Cardiac fibroblast (primary cell): ENCODE data around the gene SMNDC1.

Experiments
- DNase-seq, 2 donors: peaks; one replicate each; pipeline versions ENCODE4 v3.0.0 to v3.0.0-alpha.2; 2010; ENCODE audit warnings: low read depth in 2 of 2
- H3K4me3 ChIP-seq, 2 donors: replicated peaks in 1 of 2; 1 replicate in 1 of 2; 2 replicates in 1 of 2; pipeline ENCODE4 v1.5.1; 2011; ENCODE audit warnings: low read depth in 2 of 2, low read length in 2 of 2, mild to moderate bottlenecking in 2 of 2, moderate library complexity in 1 of 2
- CTCF ChIP-seq: IDR thresholded peaks from one replicate; pipeline ENCODE4 v1.5.1; 2011; ENCODE audit warnings: low read depth, mild to moderate bottlenecking, low read length, inconsistent platforms

The SMNDC1 gene

DNA sequence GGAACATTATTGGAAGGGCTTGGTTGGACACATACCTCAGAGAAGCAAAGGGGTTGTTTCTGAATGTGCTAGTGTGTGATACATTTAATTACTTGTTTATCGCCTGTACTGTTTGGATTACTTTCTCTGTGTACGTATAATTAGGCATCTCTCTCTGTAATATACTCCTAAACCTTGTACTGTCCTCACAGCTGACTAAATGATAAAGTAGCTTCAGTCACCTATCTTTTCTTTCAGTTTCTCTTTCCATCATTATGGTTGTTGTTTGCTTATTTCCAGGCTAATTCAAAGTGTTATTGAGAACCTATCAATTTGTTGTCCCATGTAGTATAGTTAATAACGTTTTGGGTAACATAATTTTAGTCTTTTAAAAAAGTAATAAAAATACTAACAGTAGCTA, 63.3 kb downstream of the SMNDC1 start:
- no peak overlapping the region for H3K4me3 ChIP-seq
- no peak for TF ChIP-seq CTCF
- DNase-seq = no peak
